22Rv1 (cell line): ENCODE results near the gene CHST6.

ENCODE experiments used
- ZFX ChIP-seq: fragments of 450-650 bp; IDR thresholded peaks from 2 replicates; pipeline ENCODE4 v1.6.1; 2017; ENCODE audit warnings: antibody characterized with exemption, borderline replicate concordance
- TF ChIP-seq, protein P1 (sequence below): fragments of 450-650 bp; IDR thresholded peaks from 2 replicates; pipeline ENCODE4 v1.5.1; 2017; ENCODE audit warnings: mild to moderate bottlenecking

DNA sequence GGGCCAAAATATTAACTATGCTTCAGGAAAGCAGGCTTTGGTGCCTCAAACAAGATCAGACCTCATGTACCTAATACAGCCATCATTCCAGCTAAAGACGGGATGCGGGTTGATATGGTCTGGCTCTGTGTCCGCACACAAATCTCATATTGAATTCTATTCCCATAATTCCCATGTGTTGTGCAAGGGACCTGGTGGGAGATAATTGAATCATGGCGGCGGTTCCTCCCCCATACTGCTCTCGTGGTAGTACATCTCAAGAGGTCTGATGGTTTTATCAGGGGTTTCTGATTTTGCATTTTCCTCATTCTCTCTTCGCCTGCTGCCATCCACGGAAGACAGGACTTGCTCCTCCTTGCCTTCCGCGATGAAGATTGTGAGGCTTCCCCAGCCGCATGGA is 19.1 kb upstream of the CHST6 start:
- TF ChIP-seq, protein P1, sequence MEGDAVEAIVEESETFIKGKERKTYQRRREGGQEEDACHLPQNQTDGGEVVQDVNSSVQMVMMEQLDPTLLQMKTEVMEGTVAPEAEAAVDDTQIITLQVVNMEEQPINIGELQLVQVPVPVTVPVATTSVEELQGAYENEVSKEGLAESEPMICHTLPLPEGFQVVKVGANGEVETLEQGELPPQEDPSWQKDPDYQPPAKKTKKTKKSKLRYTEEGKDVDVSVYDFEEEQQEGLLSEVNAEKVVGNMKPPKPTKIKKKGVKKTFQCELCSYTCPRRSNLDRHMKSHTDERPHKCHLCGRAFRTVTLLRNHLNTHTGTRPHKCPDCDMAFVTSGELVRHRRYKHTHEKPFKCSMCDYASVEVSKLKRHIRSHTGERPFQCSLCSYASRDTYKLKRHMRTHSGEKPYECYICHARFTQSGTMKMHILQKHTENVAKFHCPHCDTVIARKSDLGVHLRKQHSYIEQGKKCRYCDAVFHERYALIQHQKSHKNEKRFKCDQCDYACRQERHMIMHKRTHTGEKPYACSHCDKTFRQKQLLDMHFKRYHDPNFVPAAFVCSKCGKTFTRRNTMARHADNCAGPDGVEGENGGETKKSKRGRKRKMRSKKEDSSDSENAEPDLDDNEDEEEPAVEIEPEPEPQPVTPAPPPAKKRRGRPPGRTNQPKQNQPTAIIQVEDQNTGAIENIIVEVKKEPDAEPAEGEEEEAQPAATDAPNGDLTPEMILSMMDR = no peak
- TF ChIP-seq ZFX = no peak
